HEK293T (cell line): ENCODE measurements around the gene PDE3A.
A peak's percentile ranks its signal among the peaks of the same experiment; 100 is the strongest.

Source experiments
- CTCF ChIA-PET: fragments of 350-600 bp; formaldehyde crosslinking; extraction: SDS; loops from one replicate; lab custom pipeline; 2021; ENCODE audit warnings: antibody characterized with exemption, inconsistent platforms; lab: Yijun Ruan, JAX
- POLR2A ChIA-PET: fragments of 350-600 bp; formaldehyde crosslinking; extraction: SDS; loops from one replicate; lab custom pipeline; 2020; ENCODE audit warnings: antibody characterized with exemption, inconsistent platforms; lab: Yijun Ruan, JAX
- DNase-seq: peaks from one replicate; pipeline ENCODE4 v3.0.0; 2012; ENCODE audit warnings: mixed read lengths; ENCODE audit errors: extremely low spot score
- ARNT ChIP-seq: fragments of 450-650 bp; IDR thresholded peaks from 2 replicates; pipeline ENCODE4 v1.6.1; 2017; ENCODE audit warnings: mild to moderate bottlenecking
- BHLHE40 ChIP-seq: fragments of 450-650 bp; IDR thresholded peaks from 2 replicates; pipeline ENCODE4 v1.6.1; 2016; ENCODE audit warnings: mild to moderate bottlenecking, moderate library complexity, borderline replicate concordance
- CTBP1 ChIP-seq: fragments of 450-650 bp; IDR thresholded peaks from 2 replicates; pipeline ENCODE4 v1.6.1; 2016; ENCODE audit warnings: borderline replicate concordance
- ELF4 ChIP-seq: fragments of 450-650 bp; IDR thresholded peaks from 2 replicates; pipeline ENCODE4 v1.6.1; 2017; ENCODE audit warnings: antibody characterized with exemption
- FOXA1 ChIP-seq: fragments of 450-650 bp; IDR thresholded peaks from 2 replicates; pipeline ENCODE4 v1.6.1; 2016; ENCODE audit warnings: mild to moderate bottlenecking
- FOXK2 ChIP-seq: fragments of 450-650 bp; IDR thresholded peaks from 2 replicates; pipeline ENCODE4 v1.6.1; 2016; ENCODE audit warnings: mild to moderate bottlenecking
- FOXM1 ChIP-seq: fragments of 450-650 bp; IDR thresholded peaks from 2 replicates; pipeline ENCODE4 v1.6.1; 2017; ENCODE audit warnings: mild to moderate bottlenecking, borderline replicate concordance
- HDGF ChIP-seq: fragments of 450-650 bp; IDR thresholded peaks from 2 replicates; pipeline ENCODE4 v1.6.1; 2017; ENCODE audit warnings: antibody characterized with exemption, borderline replicate concordance
- L3MBTL2 ChIP-seq: fragments of 450-650 bp; conservative IDR thresholded peaks from 2 replicates; pipeline ENCODE4 v1.6.1; 2016; ENCODE audit warnings: mild to moderate bottlenecking
- LEF1 ChIP-seq: fragments of 450-650 bp; IDR thresholded peaks from 2 replicates; pipeline ENCODE4 v1.6.1; 2017; ENCODE audit warnings: mild to moderate bottlenecking, borderline replicate concordance
- NFRKB ChIP-seq: fragments of 450-650 bp; IDR thresholded peaks from 2 replicates; pipeline ENCODE4 v1.6.1; 2016; ENCODE audit warnings: mild to moderate bottlenecking, moderate library complexity
- PKNOX1 ChIP-seq: fragments of 450-650 bp; IDR thresholded peaks from 2 replicates; pipeline ENCODE4 v1.6.1; 2016
- SP1 ChIP-seq: fragments of 450-650 bp; IDR thresholded peaks from 2 replicates; pipeline ENCODE4 v1.6.1; 2017
- SUZ12 ChIP-seq: fragments of 450-650 bp; IDR thresholded peaks from 2 replicates; pipeline ENCODE4 v1.6.1; 2016; ENCODE audit warnings: mild to moderate bottlenecking
- TARDBP ChIP-seq: fragments of 450-650 bp; IDR thresholded peaks from 2 replicates; pipeline ENCODE4 v1.6.1; 2016
- ZNF384 ChIP-seq: fragments of 450-650 bp; IDR thresholded peaks from 2 replicates; pipeline ENCODE4 v1.6.1; 2016

Gene PDE3A

GRCh38 chr12:20646239-20646827 is 278.0 kb downstream of the PDE3A start:
- POLR2A ChIA-PET: no interaction called here
- peak; percentile 38 for DNase-seq
- CTCF ChIA-PET: no interaction called here
- TF ChIP-seq PKNOX1: no peak
- TF ChIP-seq FOXM1: no peak
- no peak for TF ChIP-seq HDGF
- TF ChIP-seq ELF4: no peak
- no peak for TF ChIP-seq BHLHE40
- TF ChIP-seq FOXA1: no peak
- TF ChIP-seq SP1: no peak
- TF ChIP-seq LEF1: no peak
- no peak for TF ChIP-seq NFRKB
- no peak for TF ChIP-seq L3MBTL2
- TF ChIP-seq FOXK2: no peak
- TF ChIP-seq ZNF384: no peak
- no peak for TF ChIP-seq ARNT
- no peak for TF ChIP-seq TARDBP
- TF ChIP-seq SUZ12: no peak
- TF ChIP-seq CTBP1: no peak

GRCh38 chr12:20653871-20654270 is 285.5 kb downstream of the PDE3A start:
- TF ChIP-seq PKNOX1 (no peak), SP1 (no peak), NFRKB (no peak), ELF4 (no peak), ARNT (no peak), BHLHE40 (no peak), TARDBP (no peak), L3MBTL2 (no peak), FOXA1 (no peak), ZNF384 (no peak)
- ChIA-PET CTCF (no interaction called here), POLR2A (no interaction called here)
- DNase-seq: no peak

GRCh38 chr12:20656600-20656999 is 288.3 kb downstream of the PDE3A start:
- no peak for DNase-seq
- ChIA-PET POLR2A (no interaction called here), CTCF (no interaction called here)
- TF ChIP-seq ZNF384: no peak
- TF ChIP-seq SP1: no peak
- TF ChIP-seq PKNOX1: no peak
- no peak for TF ChIP-seq FOXM1
- no peak for TF ChIP-seq SUZ12
- TF ChIP-seq LEF1: no peak
- no peak for TF ChIP-seq ELF4
- no peak for TF ChIP-seq L3MBTL2
- no peak for TF ChIP-seq TARDBP
- TF ChIP-seq FOXA1: no peak
- no peak for TF ChIP-seq CTBP1
- no peak for TF ChIP-seq FOXK2
- TF ChIP-seq NFRKB: no peak
- no peak for TF ChIP-seq HDGF
- TF ChIP-seq ARNT: no peak
- TF ChIP-seq BHLHE40: no peak

- ChIA-PET CTCF (no interaction called here), POLR2A (no interaction called here)
- TF ChIP-seq PKNOX1 (no peak), LEF1 (no peak), FOXK2 (no peak), SP1 (no peak), ARNT (no peak), FOXM1 (no peak), CTBP1 (no peak), FOXA1 (no peak), L3MBTL2 (no peak), ZNF384 (no peak), HDGF (no peak), SUZ12 (no peak), ELF4 (no peak), NFRKB (no peak), BHLHE40 (no peak), TARDBP (no peak)
- DNase-seq: no peak
Measured at GRCh38 chr12:20657496-20657895, 289.2 kb downstream of the PDE3A start.

GRCh38 chr12:20681334-20681733 is 313.0 kb downstream of the PDE3A start:
- POLR2A ChIA-PET: no interaction called here
- CTCF ChIA-PET: no interaction called here
- no peak for TF ChIP-seq NFRKB
- no peak for TF ChIP-seq ZNF384
- no peak for TF ChIP-seq ARNT
- TF ChIP-seq LEF1: no peak
- no peak for TF ChIP-seq ELF4
- TF ChIP-seq TARDBP: no peak
- no peak for TF ChIP-seq SUZ12
- no peak for TF ChIP-seq PKNOX1
- TF ChIP-seq SP1: no peak
- no peak for TF ChIP-seq CTBP1
- TF ChIP-seq L3MBTL2: no peak
- no peak for TF ChIP-seq HDGF
- no peak for TF ChIP-seq FOXA1
- TF ChIP-seq FOXK2: no peak
- TF ChIP-seq BHLHE40: no peak
- no peak for TF ChIP-seq FOXM1
- DNase-seq: no peak
